ENCODE results near the gene ZNF584.

Gene ZNF584

GRCh38 chr19:58466089-58466759 lies 57.8 kb downstream of the ZNF584 start:
- DNase-seq, result no peak

- DNase-seq, result peak; percentile 62 to 99 (median 96)
Measured at GRCh38 chr19:58466760-58467589, 58.5 kb downstream of the ZNF584 start, which contains the start of gene ZNF324. TSS of gene ZNF324 (plus strand) at chr19:58467080. CDS start at chr19:58469186, 2,106 bp downstream.
